Keratinocyte (primary cell): ENCODE data around the gene OPTC. TPM values are rescaled to one million over a fixed set of nuclear protein-coding genes. Genes with fewer than 3 reads are reported as not detected.

Experiments
- DNase-seq: peaks from one replicate; pipeline ENCODE4 v3.0.0-alpha.2; 2011; ENCODE audit warnings: low read depth, missing footprints, low spot score
- FAIRE-seq: peaks from 2 replicates; lab custom pipeline; 2011; peaks lifted over from hg19 to GRCh38; lab: Jason Lieb, UNC
- H2AFZ ChIP-seq: 2 replicates; pipeline ENCODE4 v1.6.0; 2012; ENCODE audit warnings: low read length, control low read depth, inconsistent platforms; ENCODE audit not compliant: control insufficient read depth
- H3K27ac ChIP-seq: 2 replicates; pipeline ENCODE4 v1.5.1; 2011; ENCODE audit warnings: low read length; ENCODE audit not compliant: control insufficient read depth, insufficient read depth
- H3K27me3 ChIP-seq: 3 replicates; pipeline ENCODE4 v1.6.0; 2011; ENCODE audit warnings: low read length; ENCODE audit not compliant: control insufficient read depth, insufficient read depth; ENCODE audit errors: extremely low read depth
- H3K36me3 ChIP-seq, 2 experiments: 2 replicates in 1 of 2; 3 replicates in 1 of 2; pipeline ENCODE4 v1.5.1; 2011; ENCODE audit warnings: low read length in 2 of 2, mild to moderate bottlenecking in 1 of 2; ENCODE audit not compliant: control insufficient read depth in 2 of 2, insufficient read depth in 2 of 2; ENCODE audit errors: extremely low read depth in 1 of 2
- H3K4me1 ChIP-seq: 3 replicates; pipeline ENCODE4 v1.5.1; 2011; ENCODE audit warnings: low read length; ENCODE audit not compliant: control insufficient read depth, insufficient read depth; ENCODE audit errors: extremely low read depth
- H3K4me2 ChIP-seq: 3 replicates; pipeline ENCODE4 v1.6.0; 2011; ENCODE audit warnings: low read depth, low read length; ENCODE audit not compliant: control insufficient read depth, insufficient read depth; ENCODE audit errors: extremely low read depth
- H3K4me3 ChIP-seq, 3 experiments: fragments of 200-600 bp in 1 of 3; sonication (generic) in 1 of 3; 2 replicates in 2 of 3; 3 replicates in 1 of 3; pipeline ENCODE4 v1.5.1; 2011 to 2016; ENCODE audit warnings: low read length in 3 of 3, mild to moderate bottlenecking in 3 of 3, control low read depth in 2 of 3, inconsistent platforms in 1 of 3, low read depth in 1 of 3, mixed read lengths in 1 of 3, mixed run types in 1 of 3, moderate library complexity in 1 of 3; ENCODE audit not compliant: control insufficient read depth in 2 of 3, insufficient read depth in 2 of 3; ENCODE audit errors: extremely low read depth in 1 of 3
- H3K79me2 ChIP-seq: 2 replicates; pipeline ENCODE4 v1.6.0; 2012; ENCODE audit warnings: low read length; ENCODE audit not compliant: control insufficient read depth, insufficient read depth
- H3K9ac ChIP-seq: 3 replicates; pipeline ENCODE4 v1.6.0; 2011; ENCODE audit warnings: low read length; ENCODE audit not compliant: control insufficient read depth, insufficient read depth; ENCODE audit errors: extremely low read depth
- H3K9me1 ChIP-seq: 3 replicates; pipeline ENCODE4 v1.6.0; 2011; ENCODE audit warnings: low read length; ENCODE audit not compliant: control insufficient read depth, insufficient read depth; ENCODE audit errors: extremely low read depth
- H3K9me3 ChIP-seq: 2 replicates; pipeline ENCODE4 v1.5.1; 2012; ENCODE audit warnings: low read depth, low read length; ENCODE audit not compliant: control insufficient read depth
- H4K20me1 ChIP-seq: 3 replicates; pipeline ENCODE4 v1.6.0; 2011; ENCODE audit warnings: low read length; ENCODE audit not compliant: control insufficient read depth, insufficient read depth; ENCODE audit errors: extremely low read depth
- CTCF ChIP-seq, 3 experiments: IDR thresholded peaks in 1 of 3; conservative IDR thresholded peaks in 1 of 3; optimal IDR thresholded peaks in 1 of 3; 2 replicates in 2 of 3; 3 replicates in 1 of 3; pipeline versions ENCODE3 to v1.5.1; 2011; ENCODE audit warnings: low read length in 3 of 3, mild to moderate bottlenecking in 3 of 3, moderate library complexity in 2 of 3, control low read depth in 1 of 3, inconsistent platforms in 1 of 3; ENCODE audit not compliant: insufficient read depth in 2 of 3; ENCODE audit errors: extremely low read depth in 1 of 3
- EZH2 ChIP-seq: IDR thresholded peaks from one replicate; pipeline ENCODE4 v1.6.1; 2012; ENCODE audit warnings: inconsistent platforms, mild to moderate bottlenecking, low read length, moderate library complexity
- dilution Hi-C: fragments of 300-500 bp; cut with MboI; formaldehyde crosslinking; loops from one replicate; pipeline ENCODE4 v1.7.0; 2020; ENCODE audit warnings: low sequenced_read_pairs; ENCODE audit not compliant: extremely low pct_ligation_motif_present
- polyA plus RNA-seq, 5 experiments: library from polyadenylated mRNA; depleted of rRNA in 3 of 5; stranded (reverse) in 3 of 5; stranded (forward) in 1 of 5; unstranded in 1 of 5; fragments of >200 nt; gene quantifications; 1 replicate in 1 of 5; 2 replicates in 3 of 5; 3 replicates in 1 of 5; pipeline versions ENCODE4 v1.2.1 to v1.2.3, GENCODE V29; 2011 to 2012; ENCODE audit warnings: missing spikeins in 2 of 5, low read depth in 1 of 5, low replicate concordance in 1 of 5

OPTC gene
- polyA plus RNA-seq, 1 donor (not counting 4 experiments of a cell fraction or from before 2014, with no cell fraction given), result not detected

- dilution Hi-C loops, result no loop called here
- DNase-seq, result no peak
- Histone ChIP-seq H2AFZ (no peak overlapping the region), H3K79me2 (no peaks in the 10 kb centered on the region), H3K9me3 (no peaks in the 10 kb centered on the region), H3K27ac (no peak overlapping the region), H3K36me3 (no peaks in the 10 kb centered on the region), H3K9me1 (no peaks in the 10 kb centered on the region), H3K4me2 (no peak overlapping the region), H3K9ac (no peak overlapping the region), H3K4me1 (peaks cover 23% of the 10 kb centered on the region), H3K4me3 (no peak overlapping the region), H4K20me1 (no peaks in the 10 kb centered on the region), H3K27me3 (no peaks in the 10 kb centered on the region)
- FAIRE-seq, result no peak
- TF ChIP-seq CTCF (optimal IDR thresholded peaks at IDR 0.05 in 1 of 3, IDR thresholded peaks at IDR 0.05 in 1 of 3, conservative IDR thresholded peaks at IDR 0.05 in 1 of 3; ENCODE audit: extremely low read depth in 1 of 3, insufficient read depth in 2 of 3, low read length in 3 of 3) (no peak), EZH2 (no peak)
Measured at GRCh38 chr1:203525685-203526084, 31.7 kb downstream of the OPTC start.

- Histone ChIP-seq H4K20me1 (no peaks in the 10 kb centered on the region), H3K4me1 (peaks cover 18% of the 10 kb centered on the region), H3K9me3 (no peaks in the 10 kb centered on the region), H3K9ac (no peak overlapping the region), H3K27ac (no peak overlapping the region), H3K4me3 (no peak overlapping the region), H3K27me3 (no peaks in the 10 kb centered on the region), H3K79me2 (no peaks in the 10 kb centered on the region), H3K36me3 (no peaks in the 10 kb centered on the region), H3K9me1 (no peaks in the 10 kb centered on the region), H2AFZ (no peak overlapping the region), H3K4me2 (peak overlapping the region; percentile 33)
- peak; percentile 17 for FAIRE-seq
- TF ChIP-seq EZH2 (no peak), CTCF (optimal IDR thresholded peaks at IDR 0.05 in 1 of 3, IDR thresholded peaks at IDR 0.05 in 1 of 3, conservative IDR thresholded peaks at IDR 0.05 in 1 of 3; ENCODE audit: extremely low read depth in 1 of 3, insufficient read depth in 2 of 3, low read length in 3 of 3) (no peak)
- dilution Hi-C loops, result no loop called here
- no peak for DNase-seq
Measured at GRCh38 chr1:203526130-203526529, 32.2 kb downstream of the OPTC start.
